HG02571 (cell line): ENCODE results near the gene GNA15.
"Not testable (repeated sequence)": the region's sequence is repeated elsewhere in the genome, so short reads cannot be mapped to it uniquely, and the experiment has no call there.

Experiments used
- ATAC-seq: cut with Tn5 transposase; IDR thresholded peaks from one replicate; pipeline ENCODE4 v1.9.1; 2021; ENCODE audit warnings: mild to moderate bottlenecking, moderate library complexity; ENCODE audit not compliant: unreplicated experiment

The GNA15 gene

GRCh38 chr19:3135961-3136683 is at the start of gene GNA15:
TSS of gene GNA15 (plus strand) at chr19:3136033. CDS start at chr19:3136451, 418 bp downstream.
- ATAC-seq = no peak

- no peak for ATAC-seq
Measured at GRCh38 chr19:3087769-3088168, 48.1 kb upstream of the GNA15 start.

GRCh38 chr19:3089299-3089855 is 46.5 kb upstream of the GNA15 start:
- ATAC-seq = not testable (repeated sequence)

GRCh38 chr19:3094601-3095440 is 41.0 kb upstream of the GNA15 start:
- ATAC-seq = peak; percentile 5

GRCh38 chr19:3095441-3096191 is 40.2 kb upstream of the GNA15 start:
- no peak for ATAC-seq

GRCh38 chr19:3096267-3096901 is 39.4 kb upstream of the GNA15 start:
- no peak for ATAC-seq

GRCh38 chr19:3096902-3097326 is 38.9 kb upstream of the GNA15 start:
- ATAC-seq = no peak

GRCh38 chr19:3097442-3097871 is 38.4 kb upstream of the GNA15 start:
- ATAC-seq = no peak

- no peak for ATAC-seq
Measured at GRCh38 chr19:3098141-3098514, 37.7 kb upstream of the GNA15 start.

GRCh38 chr19:3098515-3099346 is 37.1 kb upstream of the GNA15 start:
- no peak for ATAC-seq

GRCh38 chr19:3099347-3100145 is 36.3 kb upstream of the GNA15 start:
- no peak for ATAC-seq

- no peak for ATAC-seq
Measured at GRCh38 chr19:3100331-3100730, 35.5 kb upstream of the GNA15 start.

- ATAC-seq = no peak
Measured at GRCh38 chr19:3100747-3101730, 34.8 kb upstream of the GNA15 start.

GRCh38 chr19:3102239-3103140 is 33.3 kb upstream of the GNA15 start:
- ATAC-seq = no peak

GRCh38 chr19:3104708-3104983 is 31.2 kb upstream of the GNA15 start:
- ATAC-seq = no peak

GRCh38 chr19:3105641-3106508 is 30.0 kb upstream of the GNA15 start:
- ATAC-seq = no peak
